ENCODE data around the gene ACSBG1.

GRCh38 chr15:78133801-78134200, 100.6 kb downstream of the ACSBG1 start:
- TF ChIP-seq POLR2A (IDR thresholded peaks at IDR 0.05) (no peak), CTCF (IDR thresholded peaks at IDR 0.05) (no peak), POLR2AphosphoS5 (IDR thresholded peaks at IDR 0.05) (no peak)

All from transverse colon (tissue), 4 donors.